Progenitor cell of endocrine pancreas (in vitro differentiated cells): ENCODE measurements around the gene RIOK3. TPM values are rescaled to one million over a fixed set of nuclear protein-coding genes. Genes with fewer than 3 reads are reported as not detected.
"Not testable (repeated sequence)": the region's sequence is repeated elsewhere in the genome, so short reads cannot be mapped to it uniquely, and the experiment has no call there.

ENCODE experiments used
- DNase-seq: peaks from one replicate; pipeline ENCODE4 v3.0.0; 2021; ENCODE audit warnings: low spot score; ENCODE audit not compliant: unreplicated experiment
- H3K27ac Mint-ChIP-seq: 2 replicates; pipeline ENCODE4 v1.8.0; 2021; ENCODE audit warnings: mild to moderate bottlenecking, moderate library complexity, mixed read lengths
- H3K27me3 Mint-ChIP-seq: 2 replicates; pipeline ENCODE4 v1.8.0; 2021; ENCODE audit warnings: mixed read lengths
- H3K36me3 Mint-ChIP-seq: 2 replicates; pipeline ENCODE4 v1.8.0; 2022; ENCODE audit warnings: mixed read lengths; ENCODE audit not compliant: insufficient read depth
- H3K4me1 Mint-ChIP-seq: 2 replicates; pipeline ENCODE4 v1.8.0; 2021; ENCODE audit warnings: low read depth, mixed read lengths
- H3K4me3 Mint-ChIP-seq: 2 replicates; pipeline ENCODE4 v1.8.0; 2021; ENCODE audit warnings: low read depth, mild to moderate bottlenecking, moderate library complexity, mixed read lengths
- H3K9me3 Mint-ChIP-seq: 2 replicates; pipeline ENCODE4 v1.8.0; 2021; ENCODE audit warnings: low read depth, mixed read lengths
- total RNA-seq: library from RNA; stranded (reverse); gene quantifications from 2 replicates; pipeline ENCODE4 v1.2.1, GENCODE V29; 2021
- TF ChIP-seq, protein P1 (sequence below): fragments of 200-600 bp; sonication (generic); IDR thresholded peaks from one replicate; pipeline ENCODE4 v1.5.0; 2021; ENCODE audit warnings: antibody characterized with exemption, mild to moderate bottlenecking; ENCODE audit not compliant: unreplicated experiment

RIOK3 gene
- total RNA-seq, 1 donor from 2014 or later, result 52.8 TPM

GRCh38 chr18:23428821-23429220 is 24.3 kb upstream of the RIOK3 start:
- TF ChIP-seq, protein P1, sequence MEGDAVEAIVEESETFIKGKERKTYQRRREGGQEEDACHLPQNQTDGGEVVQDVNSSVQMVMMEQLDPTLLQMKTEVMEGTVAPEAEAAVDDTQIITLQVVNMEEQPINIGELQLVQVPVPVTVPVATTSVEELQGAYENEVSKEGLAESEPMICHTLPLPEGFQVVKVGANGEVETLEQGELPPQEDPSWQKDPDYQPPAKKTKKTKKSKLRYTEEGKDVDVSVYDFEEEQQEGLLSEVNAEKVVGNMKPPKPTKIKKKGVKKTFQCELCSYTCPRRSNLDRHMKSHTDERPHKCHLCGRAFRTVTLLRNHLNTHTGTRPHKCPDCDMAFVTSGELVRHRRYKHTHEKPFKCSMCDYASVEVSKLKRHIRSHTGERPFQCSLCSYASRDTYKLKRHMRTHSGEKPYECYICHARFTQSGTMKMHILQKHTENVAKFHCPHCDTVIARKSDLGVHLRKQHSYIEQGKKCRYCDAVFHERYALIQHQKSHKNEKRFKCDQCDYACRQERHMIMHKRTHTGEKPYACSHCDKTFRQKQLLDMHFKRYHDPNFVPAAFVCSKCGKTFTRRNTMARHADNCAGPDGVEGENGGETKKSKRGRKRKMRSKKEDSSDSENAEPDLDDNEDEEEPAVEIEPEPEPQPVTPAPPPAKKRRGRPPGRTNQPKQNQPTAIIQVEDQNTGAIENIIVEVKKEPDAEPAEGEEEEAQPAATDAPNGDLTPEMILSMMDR, result no peak
- Mint-ChIP-seq H3K27me3 (no peaks in the 10 kb centered on the region), H3K9me3 (no peaks in the 10 kb centered on the region), H3K4me3 (no peak overlapping the region), H3K36me3 (peaks cover 1% of the 10 kb centered on the region), H3K27ac (no peak overlapping the region), H3K4me1 (no peaks in the 10 kb centered on the region)
- DNase-seq, result no peak

GRCh38 chr18:23429538-23429937 is 23.5 kb upstream of the RIOK3 start:
- not testable (repeated sequence) for H3K27ac Mint-ChIP-seq, DNase-seq, H3K9me3 Mint-ChIP-seq, H3K4me3 Mint-ChIP-seq, H3K27me3 Mint-ChIP-seq, H3K36me3 Mint-ChIP-seq, H3K4me1 Mint-ChIP-seq

- TF ChIP-seq, protein P1, result no peak
- no peak for DNase-seq
- Mint-ChIP-seq H3K4me3 (no peak overlapping the region), H3K36me3 (no peaks in the 10 kb centered on the region), H3K27me3 (no peaks in the 10 kb centered on the region), H3K4me1 (peaks cover 1% of the 10 kb centered on the region), H3K9me3 (no peaks in the 10 kb centered on the region), H3K27ac (no peak overlapping the region)
Observed at GRCh38 chr18:23433360-23433759, 19.7 kb upstream of the RIOK3 start.

GRCh38 chr18:23437357-23438045 is 15.6 kb upstream of the RIOK3 start:
- Mint-ChIP-seq H3K27ac (peak overlapping the region; percentile 77), H3K9me3 (no peaks in the 10 kb centered on the region), H3K36me3 (no peaks in the 10 kb centered on the region), H3K4me3 (peak overlapping the region; percentile 89), H3K27me3 (peaks cover 8% of the 10 kb centered on the region), H3K4me1 (peaks cover 4% of the 10 kb centered on the region)
- TF ChIP-seq, protein P1, result no peak
- DNase-seq, result peak; percentile 53

GRCh38 chr18:23438046-23438377 is 15.1 kb upstream of the RIOK3 start:
- H3K27me3 Mint-ChIP-seq, result peaks cover 8% of the 10 kb centered on the region

More at GRCh38 chr18:23438046-23438377, 15.1 kb upstream of the RIOK3 start:
- Mint-ChIP-seq H3K36me3 (no peaks in the 10 kb centered on the region), H3K9me3 (no peaks in the 10 kb centered on the region), H3K27ac (no peak overlapping the region), H3K4me3 (peak overlapping the region; percentile 89), H3K4me1 (peaks cover 7% of the 10 kb centered on the region)
- TF ChIP-seq, protein P1, result no peak
- DNase-seq, result no peak
